Activated effector memory CD4-positive, alpha-beta T cell treated with anti-CD3 and anti-CD28 coated beads, Interleukin-2, amount 50 U/mL, for 16 hours (primary cell): ENCODE results near the gene NXPH4.

Experiments used
- DNase-seq: peaks from one replicate; pipeline ENCODE4 v3.0.0-alpha.2; 2020

Gene NXPH4

GRCh38 chr12:57205931-57206330 lies 10.7 kb upstream of the NXPH4 start:
- no peak for DNase-seq

GRCh38 chr12:57207731-57208630 lies 8.6 kb upstream of the NXPH4 start:
- DNase-seq, result no peak

GRCh38 chr12:57208631-57209282 lies 7.8 kb upstream of the NXPH4 start:
- no peak for DNase-seq

GRCh38 chr12:57209916-57210315 lies 6.7 kb upstream of the NXPH4 start:
- DNase-seq, result no peak

- DNase-seq, result no peak
These were observed 6.1 kb upstream of the NXPH4 start for GRCh38 chr12:57210461-57210860.

- no peak for DNase-seq
These were observed 5.5 kb upstream of the NXPH4 start for GRCh38 chr12:57210926-57211692.

GRCh38 chr12:57211791-57212700 lies 4.5 kb upstream of the NXPH4 start:
- DNase-seq, result no peak

GRCh38 chr12:57212701-57213057 lies 3.9 kb upstream of the NXPH4 start:
- no peak for DNase-seq

- DNase-seq, result peak; percentile 94
These were observed 3.4 kb upstream of the NXPH4 start for GRCh38 chr12:57213058-57213715.

- no peak for DNase-seq
These were observed 2.7 kb upstream of the NXPH4 start for GRCh38 chr12:57213763-57214397.

- DNase-seq, result peak; percentile 88
These were observed 2.2 kb upstream of the NXPH4 start for GRCh38 chr12:57214398-57214781.

- no peak for DNase-seq
These were observed 1.5 kb upstream of the NXPH4 start for GRCh38 chr12:57215065-57215464.

- no peak for DNase-seq
These were observed 953 bp upstream of the NXPH4 start for GRCh38 chr12:57215668-57216013.

GRCh38 chr12:57216921-57217879 lies 606 bp downstream of the NXPH4 start:
- DNase-seq, result no peak

GRCh38 chr12:57218030-57218853 lies 1.6 kb downstream of the NXPH4 start:
- DNase-seq, result no peak

GRCh38 chr12:57219205-57219992 lies 2.8 kb downstream of the NXPH4 start:
- no peak for DNase-seq

GRCh38 chr12:57219993-57220754 lies 3.6 kb downstream of the NXPH4 start:
- no peak for DNase-seq

GRCh38 chr12:57220770-57221168 lies 4.2 kb downstream of the NXPH4 start:
- no peak for DNase-seq
